ENCODE measurements around the gene JOSD2. TPM values are rescaled to one million over a fixed set of nuclear protein-coding genes. Genes with fewer than 3 reads are reported as not detected.
"Not testable (repeated sequence)": the region's sequence is repeated elsewhere in the genome, so short reads cannot be mapped to it uniquely, and the experiment has no call there.

The JOSD2 gene
- total and polyA plus RNA-seq, 9 donors: 15.0 to 42.5 (median 24.2) TPM; not detected in 1

DNA sequence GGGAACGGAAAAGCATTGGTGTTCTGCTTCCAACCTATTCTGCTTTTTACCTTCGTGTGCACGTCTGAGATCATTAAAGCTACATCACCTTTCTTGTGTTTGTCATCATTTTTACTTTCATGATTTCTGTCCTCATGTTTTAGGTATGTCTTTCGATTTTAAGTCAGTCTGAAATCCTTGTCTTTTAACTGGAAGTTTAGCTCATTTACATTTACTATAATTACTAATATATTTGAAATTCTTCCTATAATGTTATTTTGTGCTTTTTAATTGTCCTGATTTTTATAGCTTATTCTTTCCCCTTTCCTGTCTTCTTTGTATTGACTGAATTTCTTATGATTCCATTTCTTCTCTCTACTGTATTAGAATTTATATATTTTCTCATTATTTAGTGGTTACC is 22.0 kb upstream of the JOSD2 start:
- Histone ChIP-seq H3K4me3 (no peak overlapping the region), H3K27ac (no peak overlapping the region), H3K27me3 (no peaks in the 10 kb centered on the region), H3K9me3 (peaks cover 0 to 4% of the 10 kb centered on the region in 2 donors), H3K36me3 (no peaks in the 10 kb centered on the region), H3K4me1 (ENCODE audit: insufficient read depth) (no peaks in the 10 kb centered on the region)
- TF ChIP-seq, protein P1, sequence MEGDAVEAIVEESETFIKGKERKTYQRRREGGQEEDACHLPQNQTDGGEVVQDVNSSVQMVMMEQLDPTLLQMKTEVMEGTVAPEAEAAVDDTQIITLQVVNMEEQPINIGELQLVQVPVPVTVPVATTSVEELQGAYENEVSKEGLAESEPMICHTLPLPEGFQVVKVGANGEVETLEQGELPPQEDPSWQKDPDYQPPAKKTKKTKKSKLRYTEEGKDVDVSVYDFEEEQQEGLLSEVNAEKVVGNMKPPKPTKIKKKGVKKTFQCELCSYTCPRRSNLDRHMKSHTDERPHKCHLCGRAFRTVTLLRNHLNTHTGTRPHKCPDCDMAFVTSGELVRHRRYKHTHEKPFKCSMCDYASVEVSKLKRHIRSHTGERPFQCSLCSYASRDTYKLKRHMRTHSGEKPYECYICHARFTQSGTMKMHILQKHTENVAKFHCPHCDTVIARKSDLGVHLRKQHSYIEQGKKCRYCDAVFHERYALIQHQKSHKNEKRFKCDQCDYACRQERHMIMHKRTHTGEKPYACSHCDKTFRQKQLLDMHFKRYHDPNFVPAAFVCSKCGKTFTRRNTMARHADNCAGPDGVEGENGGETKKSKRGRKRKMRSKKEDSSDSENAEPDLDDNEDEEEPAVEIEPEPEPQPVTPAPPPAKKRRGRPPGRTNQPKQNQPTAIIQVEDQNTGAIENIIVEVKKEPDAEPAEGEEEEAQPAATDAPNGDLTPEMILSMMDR (IDR thresholded peaks at IDR 0.05): no peak
- TF ChIP-seq POLR2A (IDR thresholded peaks at IDR 0.05) (no peak), EP300 (IDR thresholded peaks at IDR 0.05) (no peak)
- 92 to 97% (median 96%) methylated on average over 4 of the region's 4 CpGs for WGBS, 3 donors
- no peak for DNase-seq
- intact Hi-C loops (cut with DNase I): no loop called here

DNA sequence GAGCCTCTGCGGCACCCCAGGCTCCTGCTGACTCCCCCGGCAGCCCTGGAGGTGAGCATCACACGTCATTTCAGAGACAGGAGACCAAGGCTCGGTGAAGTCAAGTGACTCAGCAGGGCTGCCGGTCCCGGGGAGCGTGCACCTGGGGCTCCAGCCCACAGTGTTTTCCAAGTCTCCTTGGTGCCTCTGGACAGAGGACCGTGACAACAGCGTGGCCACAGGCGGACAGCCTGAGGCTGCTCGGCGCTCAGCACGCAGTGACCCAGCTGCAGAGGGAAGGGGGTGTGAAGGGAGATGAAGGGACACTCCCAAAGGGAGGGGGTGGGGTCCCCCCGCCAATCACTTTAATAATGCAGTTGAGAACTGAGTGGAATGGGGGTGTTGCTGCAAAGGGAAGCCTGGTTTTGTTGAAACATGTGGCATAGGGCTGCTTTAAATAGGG is 20.2 kb upstream of the JOSD2 start:
- intact Hi-C loops (cut with DNase I): no loop called here
- whole genome bisulfite sequencing, 3 donors: 83 to 84% (median 84%) methylated on average over 11 to 14 of the region's 14 CpGs
- no peak for DNase-seq
- H3K9me3 ChIP-seq: peaks cover 0 to 4% of the 10 kb centered on the region in 2 donors
- no peaks in the 10 kb centered on the region for H3K27me3 ChIP-seq
- H3K4me3 ChIP-seq: no peak overlapping the region
- H3K36me3 ChIP-seq: no peaks in the 10 kb centered on the region
- TF ChIP-seq EP300 (IDR thresholded peaks at IDR 0.05) (no peak), POLR2A (IDR thresholded peaks at IDR 0.05) (no peak)
- TF ChIP-seq, protein P1 (IDR thresholded peaks at IDR 0.05): no peak
- no peaks in the 10 kb centered on the region for H3K4me1 ChIP-seq (ENCODE audit: insufficient read depth)
- H3K27ac ChIP-seq: no peak overlapping the region

DNA sequence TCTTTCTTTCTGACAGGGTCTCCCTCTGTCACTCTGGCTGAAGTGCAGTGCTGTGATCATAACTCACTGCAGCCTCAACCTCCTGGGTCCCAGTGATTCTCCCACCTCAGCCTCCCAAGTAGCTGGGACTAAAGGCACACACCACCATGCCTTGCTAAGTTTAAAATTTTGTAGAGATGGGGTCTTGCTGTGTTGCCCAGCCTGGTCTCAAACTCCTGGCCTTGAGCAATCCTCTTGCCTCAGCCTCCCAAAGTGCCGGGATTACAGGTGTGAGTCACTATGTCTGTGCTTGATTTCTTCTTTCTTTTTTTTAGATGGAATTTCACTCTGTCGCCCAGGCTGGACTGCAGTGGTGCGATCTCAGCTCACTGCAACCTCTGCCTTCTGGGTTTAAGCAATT is 17.1 kb upstream of the JOSD2 start:
- DNase-seq; H3K27ac ChIP-seq; H3K4me3 ChIP-seq; H3K36me3 ChIP-seq; intact Hi-C loops (cut with DNase I); H3K9me3 ChIP-seq; H3K4me1 ChIP-seq (ENCODE audit: insufficient read depth); H3K27me3 ChIP-seq: not testable (repeated sequence)
- WGBS, 3 donors: 96 to 97% (median 97%) methylated on average over 3 of the region's 3 CpGs

DNA sequence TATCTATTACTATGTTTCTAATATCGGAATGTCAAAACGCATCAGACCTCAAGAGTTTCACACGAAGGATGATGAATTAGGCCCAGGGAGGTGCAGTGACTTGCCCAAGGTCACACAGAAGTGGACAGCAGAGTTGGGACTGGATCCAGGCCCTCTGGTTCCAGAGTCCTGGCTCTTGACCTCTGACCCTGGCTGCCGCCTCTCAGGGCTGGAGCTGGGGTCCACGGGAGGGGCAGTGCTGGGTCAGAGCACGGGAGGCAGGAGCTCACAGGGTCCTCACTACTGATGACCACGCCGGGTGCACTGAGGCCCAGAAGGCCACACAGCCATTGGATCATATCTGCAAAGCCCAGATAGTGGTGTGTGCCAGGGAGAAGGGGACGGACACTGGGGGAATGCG is 11.9 kb upstream of the JOSD2 start:
- DNase-seq: no peak
- intact Hi-C loops (cut with DNase I): no loop called here
- Histone ChIP-seq H3K27ac (no peak overlapping the region), H3K4me1 (ENCODE audit: insufficient read depth) (no peaks in the 10 kb centered on the region), H3K27me3 (no peaks in the 10 kb centered on the region), H3K36me3 (no peaks in the 10 kb centered on the region), H3K9me3 (no peaks in the 10 kb centered on the region), H3K4me3 (no peak overlapping the region)
- TF ChIP-seq POLR2A (IDR thresholded peaks at IDR 0.05) (no peak), EP300 (IDR thresholded peaks at IDR 0.05) (no peak)
- TF ChIP-seq, protein P1 (IDR thresholded peaks at IDR 0.05): no peak
- 86 to 91% (median 88%) methylated on average over 10 of the region's 10 CpGs for WGBS, 3 donors

DNA sequence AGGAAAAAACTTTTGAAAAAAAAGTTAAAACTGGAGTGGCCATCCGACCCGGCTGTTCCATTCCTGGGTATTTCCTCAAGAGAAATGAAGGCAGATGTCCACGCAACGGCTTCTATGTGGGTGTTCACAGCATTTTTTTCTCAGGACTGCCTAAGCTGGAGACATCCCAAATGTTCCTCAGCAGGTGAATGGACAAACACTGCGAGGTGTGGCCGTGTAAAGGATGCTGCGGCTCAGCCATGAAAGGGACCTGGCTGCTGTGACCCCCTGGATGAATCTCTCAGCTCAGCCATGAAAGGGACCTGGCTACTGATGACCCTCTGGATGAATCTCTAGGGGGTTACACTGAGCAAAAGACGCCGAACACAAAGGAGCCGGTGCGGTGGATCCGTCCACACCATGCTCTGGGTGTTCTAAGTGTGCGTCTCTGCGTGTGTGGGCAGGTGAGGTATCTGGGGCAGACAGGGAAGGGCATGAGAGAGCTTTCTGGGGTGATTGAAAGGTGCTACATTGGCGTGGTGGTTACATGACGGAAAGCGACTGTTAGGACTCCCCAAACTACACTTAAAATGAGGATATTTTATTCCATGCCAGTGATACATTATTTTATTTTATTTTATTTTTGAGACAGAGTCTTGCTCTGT is 10.0 kb upstream of the JOSD2 start:
- Histone ChIP-seq H3K27me3 (no peaks in the 10 kb centered on the region), H3K9me3 (no peaks in the 10 kb centered on the region), H3K4me3 (no peak overlapping the region), H3K36me3 (no peaks in the 10 kb centered on the region), H3K27ac (no peak overlapping the region), H3K4me1 (ENCODE audit: insufficient read depth) (no peaks in the 10 kb centered on the region)
- TF ChIP-seq, protein P1 (IDR thresholded peaks at IDR 0.05): no peak
- TF ChIP-seq POLR2A (IDR thresholded peaks at IDR 0.05) (no peak), EP300 (IDR thresholded peaks at IDR 0.05) (no peak)
- intact Hi-C loops (cut with DNase I): no loop called here
- DNase-seq: no peak
- WGBS, 3 donors: 83 to 88% (median 84%) methylated on average over 17 of the region's 17 CpGs
